GM18517 (cell line): ENCODE results near the gene KSR1.
"Not testable (repeated sequence)": the region's sequence is repeated elsewhere in the genome, so short reads cannot be mapped to it uniquely, and the experiment has no call there.

Experiments used
- ATAC-seq: cut with Tn5 transposase; IDR thresholded peaks from one replicate; pipeline ENCODE4 v1.9.1; 2021; ENCODE audit warnings: mild to moderate bottlenecking, moderate library complexity; ENCODE audit not compliant: unreplicated experiment

The KSR1 gene

DNA sequence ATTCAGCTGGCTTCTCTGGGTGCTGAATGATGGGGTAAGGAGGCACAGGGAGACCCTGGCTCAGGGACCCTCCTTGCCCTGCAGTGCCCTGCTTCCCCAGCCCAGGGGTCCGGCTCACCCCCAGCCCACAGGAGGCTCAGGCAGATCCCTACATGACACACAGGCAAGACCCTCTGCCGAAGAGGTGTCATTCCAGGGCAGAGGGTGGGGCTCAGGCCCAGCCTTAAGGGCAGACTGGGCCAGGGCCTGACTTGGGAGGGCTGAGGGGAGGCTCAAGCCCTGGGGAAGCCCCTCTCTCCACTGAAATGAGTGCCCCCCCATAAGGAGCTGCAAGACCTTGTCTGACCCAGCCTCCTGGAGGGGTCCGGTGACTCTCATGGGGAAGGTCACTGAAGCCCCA, 30.3 kb upstream of the KSR1 start:
- ATAC-seq = no peak

DNA sequence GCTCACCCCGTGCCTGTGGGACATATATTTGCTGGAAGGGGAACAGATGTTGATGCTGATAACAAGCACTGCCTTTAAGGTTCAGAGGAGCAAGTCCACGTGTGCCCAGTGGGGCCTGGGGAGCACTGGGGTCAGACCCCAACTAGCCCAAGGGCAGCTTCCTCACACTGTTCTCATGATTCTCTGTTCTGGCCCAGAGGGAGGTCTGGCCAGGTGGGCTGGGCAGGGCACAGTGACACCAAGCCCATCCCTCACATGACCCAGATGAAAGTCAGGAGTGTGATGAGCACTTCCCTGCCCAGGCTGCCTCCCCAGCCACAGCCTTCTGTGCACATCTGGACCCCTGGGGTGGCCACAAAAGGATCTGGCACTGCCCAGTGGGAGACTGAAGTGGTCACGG, 29.8 kb upstream of the KSR1 start:
- not testable (repeated sequence) for ATAC-seq

DNA sequence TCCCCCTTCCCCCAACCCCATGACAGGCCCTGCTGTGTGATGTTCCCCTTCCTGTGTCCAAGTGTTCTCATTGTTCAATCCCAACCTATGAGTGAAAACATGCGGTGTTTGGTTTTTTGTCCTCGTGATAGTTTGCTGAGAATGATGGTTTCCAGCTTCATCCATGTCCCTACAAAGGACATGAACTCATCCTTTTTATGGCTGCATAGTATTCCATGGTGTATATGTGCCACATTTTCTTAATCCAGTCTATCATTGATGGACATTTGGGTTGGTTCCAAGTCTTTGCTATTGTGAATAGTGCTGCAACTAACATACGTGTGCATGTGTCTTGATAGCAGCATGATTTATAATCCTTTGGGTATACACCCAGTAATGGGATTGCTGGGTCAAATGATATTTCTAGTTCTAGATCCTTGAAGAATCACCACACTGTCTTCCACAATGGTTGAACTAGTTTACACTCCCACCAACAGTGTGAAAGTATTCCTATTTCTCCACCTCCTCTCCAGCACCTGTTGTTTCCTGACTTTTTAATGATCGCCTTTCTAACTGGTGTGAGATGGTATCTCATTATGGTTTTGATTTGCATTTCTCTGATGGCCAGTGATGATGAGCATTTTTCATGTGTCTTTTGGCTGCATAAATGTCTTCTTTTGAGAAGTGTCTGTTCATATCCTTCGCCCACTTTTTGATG, 28.9 kb upstream of the KSR1 start:
- ATAC-seq = not testable (repeated sequence)

DNA sequence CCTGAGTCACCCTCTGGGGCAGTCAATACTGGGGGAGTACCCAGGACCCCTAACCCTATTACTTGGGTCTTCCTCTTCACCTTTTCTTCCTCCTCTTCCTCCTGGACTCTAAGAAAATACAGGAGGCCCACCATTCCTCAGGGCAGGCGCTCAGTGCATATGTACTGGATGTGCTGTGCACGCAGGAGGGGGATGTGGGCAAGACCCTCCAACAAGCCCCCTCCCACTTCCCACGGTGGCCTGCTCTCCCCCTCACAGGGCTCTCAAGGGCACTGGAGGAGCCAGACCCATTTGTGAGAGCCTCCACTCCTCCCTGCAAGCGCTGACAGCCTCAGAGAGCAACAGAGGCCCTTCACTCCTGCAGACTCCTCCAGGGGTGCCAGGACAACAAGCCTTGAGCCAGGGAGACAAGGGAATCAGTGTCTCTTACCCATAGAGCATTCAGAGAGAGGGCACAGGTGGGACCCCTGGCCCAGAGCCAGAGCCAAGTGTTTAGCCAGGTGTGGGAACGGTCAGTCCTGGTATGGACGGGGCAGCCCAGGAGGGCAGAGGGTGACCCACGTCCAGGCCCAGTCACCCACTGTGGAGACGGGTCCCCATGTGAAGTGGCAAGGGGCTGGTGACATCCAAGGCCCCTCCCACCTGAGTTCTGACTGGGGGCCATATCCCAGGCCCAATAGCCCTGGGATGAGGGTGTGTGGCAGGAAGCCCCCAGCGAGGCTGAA, 27.3 kb upstream of the KSR1 start:
- ATAC-seq = no peak

DNA sequence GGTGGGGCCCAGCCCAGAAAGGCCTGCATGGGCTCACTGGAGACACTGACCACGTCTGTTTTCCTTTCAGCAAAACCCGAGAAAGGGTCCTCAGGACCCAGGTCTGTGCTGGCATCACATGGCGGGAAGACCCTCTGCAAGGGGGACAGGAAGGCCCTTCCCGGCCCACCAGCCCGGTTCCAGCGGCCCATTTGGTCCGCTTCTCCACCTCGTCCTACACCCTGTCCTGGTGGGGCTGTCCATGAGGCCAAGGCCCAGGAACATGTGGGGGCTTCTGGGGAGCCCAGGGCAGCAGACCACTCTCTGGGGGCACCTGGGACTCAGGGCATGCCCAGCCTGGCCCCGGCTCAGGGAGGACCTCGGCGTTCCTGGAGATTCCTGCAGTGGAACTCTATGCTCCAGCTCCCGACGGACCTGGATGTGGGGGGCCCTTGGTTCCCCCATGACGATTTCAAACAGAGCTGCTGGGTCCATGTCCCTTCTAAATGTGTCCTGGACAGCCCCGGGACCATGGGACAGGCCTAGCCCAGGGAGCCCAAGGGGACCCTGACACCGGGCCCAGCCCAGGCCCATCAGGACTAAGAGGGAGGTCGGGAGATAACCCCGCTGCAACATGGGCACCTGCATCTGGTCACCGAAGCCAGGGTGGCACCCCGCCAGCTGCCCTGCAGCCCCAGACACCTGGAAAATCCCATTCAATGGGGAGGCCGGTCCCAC, 26.4 kb upstream of the KSR1 start:
- no peak for ATAC-seq

DNA sequence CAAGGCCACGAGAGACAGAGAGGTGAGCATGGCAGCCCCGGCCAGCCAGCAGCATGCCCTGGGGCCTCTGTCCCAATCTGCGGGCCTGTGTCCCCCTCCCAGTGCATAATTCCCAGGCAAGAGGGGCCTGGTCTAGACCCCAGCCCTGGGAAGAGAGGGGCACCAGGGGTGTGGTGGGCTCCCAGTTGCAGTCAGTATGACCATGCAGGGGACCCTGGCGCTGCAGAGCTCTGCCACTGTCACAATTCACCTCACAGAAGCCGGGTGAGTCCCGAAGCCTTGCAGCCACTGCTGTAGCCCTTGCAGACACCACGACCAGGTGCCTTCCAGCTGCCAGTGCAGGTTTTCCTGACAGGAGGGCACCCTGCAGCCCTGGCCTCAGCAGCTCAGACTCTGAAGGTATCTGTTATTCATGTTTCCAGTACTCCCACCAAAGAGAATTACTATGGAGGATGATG, 25.8 kb upstream of the KSR1 start:
- no peak for ATAC-seq

DNA sequence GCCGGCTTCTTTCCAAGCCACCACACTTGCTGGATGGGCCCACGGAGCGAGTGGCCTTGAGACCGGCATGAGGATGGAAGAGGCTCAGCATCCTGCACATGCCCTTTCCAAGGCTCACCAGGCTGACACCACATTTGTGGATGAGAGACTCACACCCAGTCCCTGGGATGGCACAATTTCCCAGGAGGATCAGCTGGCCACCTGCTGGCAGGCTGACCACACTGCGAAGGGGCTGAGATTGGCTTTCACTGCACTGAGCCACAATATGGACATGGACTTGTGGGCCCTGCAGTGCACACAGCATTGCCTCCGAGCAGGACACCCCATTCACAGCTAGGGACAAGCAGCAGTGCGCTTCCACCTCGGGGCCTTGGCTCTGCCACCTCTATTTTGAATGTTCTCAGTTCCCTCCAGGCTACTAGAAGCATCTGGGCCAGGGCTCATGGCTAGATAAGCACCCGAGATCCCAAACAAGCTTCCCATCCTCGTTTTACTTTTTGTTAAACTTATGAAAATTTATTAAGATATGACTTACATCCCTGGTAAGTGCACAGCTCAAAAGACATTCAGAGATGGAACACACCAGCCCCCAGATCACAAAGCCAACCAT, 25.3 kb upstream of the KSR1 start:
- ATAC-seq = no peak

DNA sequence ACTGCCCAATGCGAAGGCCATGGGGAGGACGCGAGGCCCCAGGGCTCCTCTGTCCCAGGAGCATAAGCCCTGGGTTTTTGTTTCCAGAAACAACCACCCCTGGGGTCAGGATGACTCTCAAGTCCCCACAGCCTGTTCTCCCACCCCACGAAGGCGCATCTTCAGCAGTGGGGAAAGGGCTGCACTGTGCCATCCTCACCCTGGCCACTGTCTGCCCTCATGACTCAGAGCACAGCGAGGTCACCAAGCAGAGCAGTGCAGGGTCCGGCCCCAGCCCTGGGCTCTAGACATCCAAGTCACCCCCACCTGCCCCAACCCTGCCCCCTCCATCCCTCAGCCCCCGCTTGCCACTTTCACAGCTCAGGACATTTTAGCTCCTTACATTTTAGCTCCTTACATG, 22.7 kb upstream of the KSR1 start:
- ATAC-seq = no peak

DNA sequence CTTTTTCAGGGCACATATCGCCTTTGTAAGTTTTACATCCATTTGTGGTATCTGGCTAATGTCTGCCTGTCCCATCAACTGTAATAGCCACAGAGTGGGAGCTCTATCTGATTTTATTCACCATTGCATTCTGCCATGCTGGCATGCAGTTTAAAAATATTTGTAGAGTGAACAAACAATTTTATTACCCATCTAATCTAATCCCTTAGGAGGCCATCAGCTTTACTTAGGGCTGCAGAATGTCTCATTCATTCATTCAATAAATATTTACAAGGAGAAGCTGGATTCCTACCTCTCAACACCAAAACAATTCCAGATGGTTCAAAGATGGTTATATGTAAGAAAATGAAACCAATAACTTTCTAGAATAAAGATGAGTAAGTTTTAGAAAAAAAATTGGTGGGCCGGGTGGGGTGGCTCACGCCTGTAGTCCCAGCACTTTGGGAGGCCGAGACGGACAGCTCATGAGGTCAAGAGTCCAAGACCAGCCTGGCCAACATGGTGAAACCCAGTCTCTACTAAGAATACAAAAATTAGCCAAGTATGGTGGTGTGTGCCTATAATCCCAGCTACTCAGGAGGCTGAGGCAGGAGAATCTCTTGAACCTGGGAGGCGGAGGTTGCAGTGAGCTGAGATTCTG, 20.7 kb upstream of the KSR1 start:
- not testable (repeated sequence) for ATAC-seq

DNA sequence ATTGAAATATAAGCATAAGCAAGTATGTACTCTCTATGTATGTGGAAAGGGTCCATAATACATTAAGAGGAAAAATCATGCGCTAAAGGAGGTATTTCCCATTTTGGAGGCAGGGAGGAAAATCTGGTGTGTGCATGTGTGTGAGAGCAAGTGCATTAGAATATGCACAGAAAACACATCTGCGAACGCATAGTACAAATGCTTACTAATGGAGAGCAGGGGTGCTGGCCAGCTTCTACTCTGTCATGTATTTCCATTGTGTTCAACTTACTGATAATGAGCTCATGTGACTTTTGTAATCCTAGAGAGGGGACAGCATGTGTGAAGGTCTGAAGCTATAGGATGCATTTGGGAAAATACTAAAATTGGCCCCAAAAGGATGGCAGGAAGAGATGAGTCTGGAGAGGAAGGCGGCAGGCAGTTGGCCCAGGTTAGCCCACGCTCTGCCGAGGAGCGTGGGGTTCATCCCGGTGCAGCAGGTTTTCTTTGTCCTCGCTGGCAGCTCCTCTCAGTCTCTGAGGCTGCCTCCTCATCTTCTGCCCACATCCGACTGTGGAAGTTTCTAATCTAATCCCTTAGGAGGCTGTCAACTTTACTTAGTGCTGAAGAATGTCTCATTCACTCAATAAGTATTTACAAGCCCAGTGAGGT, 17.8 kb upstream of the KSR1 start:
- no peak for ATAC-seq

DNA sequence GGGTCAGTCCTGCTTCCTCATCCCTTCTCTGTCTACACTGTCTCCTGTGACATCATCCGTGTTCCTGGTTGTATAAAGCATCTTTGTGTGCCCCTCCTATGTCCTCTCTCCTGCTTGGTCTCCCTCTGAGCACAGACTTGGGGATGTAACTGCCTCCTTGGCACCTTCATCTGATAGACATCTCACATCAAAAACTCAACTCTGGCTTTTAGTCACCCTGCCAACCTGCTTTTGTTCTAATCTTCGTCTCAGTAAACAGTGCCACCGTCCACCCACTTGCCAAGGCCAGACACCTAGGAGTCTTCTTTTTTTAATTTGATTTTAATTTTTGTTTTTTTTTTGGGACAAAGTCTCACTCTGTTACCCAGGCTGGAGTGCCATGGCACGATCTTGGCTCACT, 16.9 kb upstream of the KSR1 start:
- no peak for ATAC-seq

DNA sequence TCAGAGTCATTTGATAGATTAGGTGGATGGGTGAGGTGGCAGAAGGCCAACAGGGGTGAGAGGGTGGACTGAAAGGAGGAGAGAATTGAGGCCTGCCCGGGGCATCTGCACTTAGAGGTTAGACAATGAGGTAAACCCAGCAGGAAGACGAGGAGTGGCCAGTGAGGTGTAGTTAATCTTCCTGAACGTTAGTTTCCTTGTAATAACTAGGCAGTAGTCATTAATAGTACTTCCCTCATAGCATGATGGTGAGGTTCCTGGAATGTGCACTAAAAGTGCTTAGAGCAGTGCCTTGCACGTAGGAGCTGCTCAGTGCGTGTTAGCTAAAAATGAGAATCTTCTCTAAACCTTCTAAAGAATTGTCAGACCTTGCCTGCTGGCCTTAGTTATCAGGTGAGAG, 13.5 kb upstream of the KSR1 start:
- ATAC-seq = no peak

DNA sequence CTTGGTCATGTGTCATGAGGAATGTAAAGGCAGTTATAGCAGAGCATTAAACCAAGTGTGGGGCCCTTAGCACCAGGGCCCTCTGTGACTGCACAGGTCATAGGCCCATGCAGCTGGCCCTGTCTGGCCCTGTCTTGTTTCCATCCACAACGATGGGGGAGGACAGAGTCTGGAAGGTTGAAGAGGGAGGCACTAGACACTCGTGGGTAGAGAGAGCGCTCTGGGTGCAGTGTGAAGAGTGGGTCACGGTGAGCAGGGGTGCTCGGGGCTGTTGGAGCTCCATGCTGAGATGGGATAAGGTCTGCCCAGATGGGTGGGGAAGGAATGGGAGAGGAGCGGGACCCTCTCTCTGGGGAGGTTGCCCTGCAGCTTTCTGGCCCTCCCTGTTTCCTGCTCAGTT, 12.8 kb upstream of the KSR1 start:
- no peak for ATAC-seq

DNA sequence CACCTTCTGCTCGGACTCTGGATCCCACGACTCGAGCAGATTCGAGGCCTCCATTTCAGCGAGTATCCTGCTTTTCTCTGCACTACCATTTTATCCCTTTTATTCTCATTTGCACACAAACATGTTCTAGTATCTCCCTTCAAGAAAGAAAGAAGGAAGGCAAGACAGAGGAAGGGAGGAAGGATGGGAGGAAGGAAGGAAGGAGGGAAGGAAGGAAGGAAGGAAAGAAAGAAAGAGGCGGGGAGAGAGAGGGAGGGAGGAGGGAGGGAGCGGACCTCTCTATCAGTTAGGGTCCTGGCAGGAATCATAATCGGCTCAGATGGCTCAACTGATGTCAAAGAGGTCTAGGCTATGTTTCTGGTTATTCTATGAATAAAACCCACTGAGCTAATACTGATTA, 10.3 kb upstream of the KSR1 start:
- no peak for ATAC-seq

DNA sequence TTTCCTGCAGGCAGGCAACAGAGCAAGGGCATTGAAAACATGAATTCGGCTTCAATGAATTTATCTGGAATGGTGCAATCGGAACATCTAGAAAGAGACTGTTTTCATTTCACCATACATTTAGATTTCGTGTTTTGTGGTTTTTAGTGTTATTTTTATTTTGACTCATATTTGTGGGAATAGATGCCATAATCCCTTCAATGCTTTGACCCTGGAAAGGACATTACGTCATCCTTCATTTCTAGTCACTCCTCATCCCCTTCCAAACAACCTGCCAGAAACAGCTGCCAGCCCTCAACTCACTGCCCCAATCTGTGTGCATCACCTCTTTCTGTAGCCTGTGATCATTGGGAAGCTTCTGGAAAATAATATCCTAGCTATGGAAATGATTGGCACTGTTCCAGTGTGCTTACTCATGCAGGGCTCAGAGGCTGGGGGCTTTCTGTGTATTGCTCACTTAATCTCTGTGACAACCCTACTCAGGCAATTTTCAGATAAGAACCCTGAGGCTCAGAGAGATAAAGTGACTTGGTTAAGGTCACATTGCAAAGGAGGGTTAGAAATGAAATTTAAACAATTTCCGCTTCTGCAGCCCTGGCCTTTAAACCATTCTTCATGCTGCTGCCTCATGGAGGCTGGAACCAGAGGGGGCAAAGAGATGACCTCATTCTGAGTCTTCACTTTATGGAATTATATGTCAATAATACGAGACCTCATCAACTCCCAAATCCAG, 9.5 kb upstream of the KSR1 start:
- no peak for ATAC-seq

DNA sequence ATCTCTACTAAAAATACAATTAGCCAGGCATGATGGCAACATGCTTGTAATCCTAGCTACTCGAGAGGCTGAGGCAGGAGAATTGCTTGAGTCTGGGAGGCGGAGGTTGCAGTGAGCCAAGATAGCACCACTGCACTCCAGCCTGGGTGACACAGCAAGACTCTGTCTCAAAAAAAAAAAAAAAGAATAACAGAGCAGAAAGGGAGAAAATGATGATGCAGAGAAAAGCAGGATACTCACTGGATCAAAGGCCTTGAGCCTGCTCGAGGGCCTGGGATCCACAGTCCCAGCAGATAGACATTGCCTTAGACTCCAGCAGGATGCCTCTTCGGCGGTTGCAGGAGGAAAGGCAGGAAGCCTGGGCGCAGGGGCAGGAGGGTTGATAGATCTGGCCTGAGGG, 7.7 kb upstream of the KSR1 start:
- not testable (repeated sequence) for ATAC-seq

DNA sequence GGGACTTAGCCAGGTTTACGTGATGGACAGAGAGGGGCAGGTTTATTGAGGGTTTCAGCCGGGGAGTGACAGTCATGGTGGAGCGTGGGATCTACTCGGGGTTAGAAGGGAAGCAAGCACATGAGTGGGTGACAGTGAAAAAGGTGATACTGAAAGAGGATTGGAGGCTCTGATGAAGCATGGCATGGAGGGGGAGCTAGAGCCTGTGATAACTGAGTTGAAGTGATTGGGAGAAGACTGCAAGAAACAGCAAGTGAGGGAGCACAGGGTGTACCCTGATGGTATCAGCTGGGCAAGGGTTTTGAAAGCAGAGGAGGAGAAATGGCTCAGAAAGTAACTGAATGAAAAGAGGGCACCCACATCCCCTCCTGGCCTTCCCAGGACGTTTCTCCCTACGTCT, 6.7 kb upstream of the KSR1 start:
- ATAC-seq = no peak

DNA sequence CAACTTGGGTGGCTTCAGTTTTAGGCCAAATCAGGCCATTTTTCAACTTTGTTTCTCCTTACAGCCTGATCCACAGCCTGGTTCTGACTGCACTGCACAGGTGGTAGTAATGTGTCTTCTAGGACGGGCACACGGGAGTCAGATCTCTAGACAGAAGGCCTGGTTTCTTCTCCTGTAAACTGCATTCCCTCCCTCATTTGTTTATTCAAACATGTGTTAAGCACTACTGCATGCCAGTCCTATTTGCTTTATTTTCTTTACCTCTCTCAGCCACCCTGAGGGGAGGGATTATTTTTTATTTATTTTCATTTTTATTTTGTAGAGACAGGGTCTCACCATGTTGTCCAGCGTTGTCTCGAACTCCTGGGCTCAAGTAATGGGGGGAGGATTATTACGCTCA, 6.3 kb upstream of the KSR1 start:
- ATAC-seq = no peak

DNA sequence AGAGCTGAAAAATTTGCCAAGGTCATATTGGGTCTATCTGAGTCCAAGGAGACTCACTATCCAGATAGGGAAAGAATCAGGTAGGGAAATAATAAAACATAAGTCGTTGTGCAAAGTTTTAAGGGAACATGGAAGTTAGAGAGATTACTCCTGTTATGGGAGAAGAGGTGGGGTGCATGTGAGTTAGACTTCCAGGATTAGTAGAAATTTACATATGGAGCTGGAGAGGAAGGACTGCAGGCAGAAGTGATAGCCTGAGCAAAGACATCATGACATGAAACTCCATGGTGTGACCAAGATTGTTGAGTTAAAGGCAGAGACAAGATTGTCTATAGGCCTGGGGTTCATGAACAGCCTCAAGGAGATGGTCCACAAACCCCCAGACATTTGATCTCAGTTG, 5.8 kb upstream of the KSR1 start:
- ATAC-seq = no peak

DNA sequence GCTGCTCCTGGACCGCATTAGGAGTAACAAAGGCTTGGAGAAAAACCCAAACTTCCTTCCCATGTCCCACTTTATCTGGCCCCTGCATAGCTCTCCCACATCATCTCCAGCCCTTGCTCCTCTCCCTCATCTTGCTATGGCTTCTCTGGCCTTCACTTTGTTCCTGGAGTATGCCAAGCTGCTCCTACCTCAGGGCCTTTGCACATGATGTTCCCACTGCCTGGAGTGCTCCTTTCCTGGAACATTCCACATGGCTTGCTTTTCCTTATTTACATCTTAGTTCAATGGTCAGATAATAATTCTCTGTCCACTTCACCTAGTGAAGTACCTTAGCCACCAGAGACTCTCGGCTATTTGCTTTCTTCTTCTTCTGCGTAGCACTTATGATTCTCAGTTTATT, 4.3 kb upstream of the KSR1 start:
- ATAC-seq = no peak
